ENCODE measurements around the gene PAPSS1.
"Not testable (repeated sequence)": the region's sequence is repeated elsewhere in the genome, so short reads cannot be mapped to it uniquely, and the experiment has no call there.

The PAPSS1 gene

GRCh38 chr4:107719922-107720722 lies at the start of gene PAPSS1:
PAPSS1 (minus strand) TSS chr4:107720234; CDS start chr4:107720179, 55 bp downstream.
- DNase-seq, result peak; percentile 94

GRCh38 chr4:107760281-107760947 lies 40.4 kb upstream of the PAPSS1 start:
- DNase-seq, result no peak

GRCh38 chr4:107757864-107758476 lies 37.9 kb upstream of the PAPSS1 start:
- DNase-seq, result no peak

GRCh38 chr4:107757283-107757682 lies 37.2 kb upstream of the PAPSS1 start:
- DNase-seq, result no peak

- no peak for DNase-seq
Observed at GRCh38 chr4:107755841-107756356, 35.9 kb upstream of the PAPSS1 start.

GRCh38 chr4:107751670-107752069 lies 31.6 kb upstream of the PAPSS1 start:
- no peak for DNase-seq

- no peak for DNase-seq
Observed at GRCh38 chr4:107747748-107748486, 27.9 kb upstream of the PAPSS1 start.

- no peak for DNase-seq
Observed at GRCh38 chr4:107746161-107746560, 26.1 kb upstream of the PAPSS1 start.

GRCh38 chr4:107744532-107744931 lies 24.5 kb upstream of the PAPSS1 start:
- no peak for DNase-seq

- DNase-seq, result no peak
Observed at GRCh38 chr4:107743532-107743931, 23.5 kb upstream of the PAPSS1 start.

- no peak for DNase-seq
Observed at GRCh38 chr4:107742791-107743190, 22.8 kb upstream of the PAPSS1 start.

- DNase-seq, result no peak
Observed at GRCh38 chr4:107742196-107742595, 22.2 kb upstream of the PAPSS1 start.

- DNase-seq, result no peak
Observed at GRCh38 chr4:107740950-107741701, 21.1 kb upstream of the PAPSS1 start.

GRCh38 chr4:107740381-107740780 lies 20.3 kb upstream of the PAPSS1 start:
- DNase-seq, result no peak

GRCh38 chr4:107737450-107737849 lies 17.4 kb upstream of the PAPSS1 start:
- DNase-seq, result no peak

- DNase-seq, result peak; percentile 31
Observed at GRCh38 chr4:107736924-107737448, 17.0 kb upstream of the PAPSS1 start.

- no peak for DNase-seq
Observed at GRCh38 chr4:107736037-107736436, 16.0 kb upstream of the PAPSS1 start.

GRCh38 chr4:107734120-107734519 lies 14.1 kb upstream of the PAPSS1 start:
- DNase-seq, result no peak

GRCh38 chr4:107733431-107733925 lies 13.4 kb upstream of the PAPSS1 start:
- DNase-seq, result no peak

GRCh38 chr4:107729050-107729449 lies 9.0 kb upstream of the PAPSS1 start:
- not testable (repeated sequence) for DNase-seq

GRCh38 chr4:107726131-107726925 lies 6.3 kb upstream of the PAPSS1 start:
- DNase-seq, result not testable (repeated sequence)

Measured in activated naive CD4-positive, alpha-beta T cell treated with Interleukin-2 at 50 U/mL for 16 hours (primary cell).